Memory B cell (primary cell): Measurements from ENCODE around the gene SMARCD1.

Source experiments
- ATAC-seq: fragments of 150-1000 bp; cut with Tn5 transposase; 2 replicates; pipeline ENCODE4 v1.10.0; 2021; ENCODE audit warnings: low read depth, mild to moderate bottlenecking, moderate library complexity
- DNase-seq, 2 donors: peaks; one replicate each; pipeline ENCODE4 v3.0.0; 2022; ENCODE audit warnings: low spot score in 2 of 2
- H3K27ac Mint-ChIP-seq: one replicate; pipeline ENCODE4 v1.8.0; 2022; ENCODE audit warnings: mild to moderate bottlenecking, moderate library complexity, mixed read lengths
- H3K27me3 Mint-ChIP-seq: one replicate; pipeline ENCODE4 v1.8.0; 2022; ENCODE audit warnings: mixed read lengths
- H3K36me3 Mint-ChIP-seq: one replicate; pipeline ENCODE4 v1.8.0; 2022; ENCODE audit warnings: mild to moderate bottlenecking, mixed read lengths
- H3K4me1 Mint-ChIP-seq: one replicate; pipeline ENCODE4 v1.8.0; 2022; ENCODE audit warnings: mixed read lengths
- H3K4me3 Mint-ChIP-seq: one replicate; pipeline ENCODE4 v1.8.0; 2022; ENCODE audit warnings: mild to moderate bottlenecking, moderate library complexity, mixed read lengths
- H3K9me3 Mint-ChIP-seq: one replicate; pipeline ENCODE4 v1.8.0; 2022; ENCODE audit warnings: mixed read lengths

SMARCD1 gene

DNA sequence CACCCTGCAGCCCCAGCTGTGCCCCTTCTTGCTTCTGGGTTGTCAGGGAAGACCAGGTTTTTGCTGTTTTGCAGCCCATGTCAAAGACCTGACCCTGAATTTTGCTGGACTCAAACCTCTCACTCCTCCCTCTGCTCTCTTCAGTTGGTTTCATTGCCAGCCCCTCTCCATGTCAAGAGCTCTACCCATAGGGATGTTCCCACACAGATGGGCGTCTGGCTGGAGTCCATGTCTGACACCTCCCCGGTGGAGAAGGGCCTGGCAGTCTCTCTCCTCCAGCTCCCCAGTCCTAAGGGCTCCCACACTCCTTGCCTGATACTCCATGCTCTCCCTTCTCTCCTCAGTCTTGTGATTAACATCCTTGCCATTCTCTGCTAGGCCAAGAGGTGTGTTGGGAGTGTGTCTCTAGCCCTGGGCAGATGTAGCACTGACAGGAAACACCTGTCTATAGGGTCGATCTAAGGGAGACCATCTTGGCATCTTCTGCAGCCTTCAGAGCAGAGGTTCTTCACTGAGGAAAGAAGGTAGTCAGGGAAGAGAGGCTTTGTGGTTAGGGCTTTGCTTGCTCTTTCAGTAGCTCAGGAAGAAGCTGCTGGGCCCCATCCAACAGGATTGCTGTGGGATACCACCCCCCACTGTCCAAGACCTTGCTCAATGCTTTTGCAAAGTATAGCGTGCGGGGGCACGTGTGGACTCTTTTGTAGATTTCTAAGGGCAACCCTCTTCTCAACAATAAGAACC lies 23.0 kb upstream of the SMARCD1 start:
- ATAC-seq (no peak), DNase-seq (no peak)
- Mint-ChIP-seq H3K4me1 (peaks cover 1% of the 10 kb centered on the region), H3K27me3 (peaks cover 24% of the 10 kb centered on the region), H3K36me3 (no peaks in the 10 kb centered on the region), H3K9me3 (no peaks in the 10 kb centered on the region), H3K4me3 (no peak overlapping the region), H3K27ac (no peak overlapping the region)

- no peak for DNase-seq
- H3K36me3 Mint-ChIP-seq = no peaks in the 10 kb centered on the region
- no peak overlapping the region for H3K27ac Mint-ChIP-seq
- H3K4me1 Mint-ChIP-seq = no peaks in the 10 kb centered on the region
- peaks cover 23% of the 10 kb centered on the region for H3K27me3 Mint-ChIP-seq
- no peak for ATAC-seq
- no peaks in the 10 kb centered on the region for H3K9me3 Mint-ChIP-seq
- no peak overlapping the region for H3K4me3 Mint-ChIP-seq
Observed at GRCh38 chr12:50062728-50063460, 22.2 kb upstream of the SMARCD1 start.

DNA sequence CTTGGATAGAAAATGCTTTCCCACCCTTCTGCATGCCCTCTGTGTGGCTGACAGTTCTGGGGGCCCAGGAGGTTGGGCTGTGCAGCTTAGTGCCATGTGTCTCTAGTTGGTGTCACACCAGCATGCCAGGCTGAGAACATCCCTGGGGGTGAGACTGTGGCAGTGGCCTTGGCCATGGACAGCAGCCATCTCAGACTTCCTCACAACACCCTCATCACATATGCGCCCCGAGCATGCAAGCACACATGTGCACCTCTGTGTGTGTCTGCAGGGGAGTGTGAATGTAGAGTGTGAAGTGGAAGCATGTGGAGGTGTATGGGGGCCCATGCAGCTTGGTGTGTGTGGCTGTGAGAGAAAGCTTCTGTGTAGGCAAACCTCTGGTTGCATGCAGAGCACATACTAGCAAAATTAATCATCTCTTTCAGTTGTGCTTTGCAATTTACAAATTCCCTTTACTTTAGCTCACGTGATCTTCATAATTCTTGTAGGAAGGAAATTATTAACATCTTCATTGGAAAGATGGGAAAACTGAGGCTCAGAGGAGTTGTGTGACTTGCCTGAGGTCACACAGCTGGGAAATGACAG lies 19.3 kb upstream of the SMARCD1 start:
- Mint-ChIP-seq H3K36me3 (no peaks in the 10 kb centered on the region), H3K4me3 (no peak overlapping the region), H3K27ac (no peak overlapping the region), H3K4me1 (peaks cover 7% of the 10 kb centered on the region), H3K9me3 (no peaks in the 10 kb centered on the region), H3K27me3 (peaks cover 16% of the 10 kb centered on the region)
- DNase-seq (no peak), ATAC-seq (no peak)

DNA sequence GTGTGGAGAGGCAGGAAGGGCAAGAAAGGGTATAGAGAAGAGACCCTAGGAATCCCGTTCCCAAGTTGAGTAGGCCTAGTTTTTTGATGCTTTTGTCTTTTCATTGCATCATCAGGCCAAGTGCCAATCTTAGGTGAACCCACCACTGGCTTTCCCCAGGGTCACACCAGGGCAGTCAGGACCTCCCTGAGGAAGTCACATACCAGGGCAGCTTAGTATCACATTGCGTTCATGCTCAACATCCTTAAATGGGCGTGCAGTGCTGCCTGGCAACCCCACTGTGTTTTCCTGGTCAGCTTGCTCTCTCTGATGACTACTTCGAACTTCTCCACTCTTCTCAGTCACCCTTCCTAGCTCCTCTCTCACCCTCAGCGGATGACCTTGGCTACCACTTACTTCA lies 18.7 kb upstream of the SMARCD1 start:
- H3K36me3 Mint-ChIP-seq = no peaks in the 10 kb centered on the region
- peaks cover 11% of the 10 kb centered on the region for H3K27me3 Mint-ChIP-seq
- DNase-seq (no peak), ATAC-seq (peak; percentile 37)
- no peak overlapping the region for H3K4me3 Mint-ChIP-seq
- no peak overlapping the region for H3K27ac Mint-ChIP-seq
- no peaks in the 10 kb centered on the region for H3K9me3 Mint-ChIP-seq
- H3K4me1 Mint-ChIP-seq = peaks cover 7% of the 10 kb centered on the region

GRCh38 chr12:50069069-50069468 lies 16.1 kb upstream of the SMARCD1 start:
- peaks cover 7% of the 10 kb centered on the region for H3K27me3 Mint-ChIP-seq
- H3K27ac Mint-ChIP-seq = no peak overlapping the region
- no peak overlapping the region for H3K4me3 Mint-ChIP-seq
- ATAC-seq (no peak), DNase-seq (no peak)
- no peaks in the 10 kb centered on the region for H3K36me3 Mint-ChIP-seq
- H3K9me3 Mint-ChIP-seq = no peaks in the 10 kb centered on the region
- H3K4me1 Mint-ChIP-seq = peaks cover 7% of the 10 kb centered on the region

GRCh38 chr12:50069539-50069938 lies 15.6 kb upstream of the SMARCD1 start:
- H3K9me3 Mint-ChIP-seq = no peaks in the 10 kb centered on the region
- H3K27me3 Mint-ChIP-seq = peaks cover 6% of the 10 kb centered on the region
- peaks cover 7% of the 10 kb centered on the region for H3K4me1 Mint-ChIP-seq
- H3K4me3 Mint-ChIP-seq = no peak overlapping the region
- ATAC-seq (no peak), DNase-seq (no peak)
- no peak overlapping the region for H3K27ac Mint-ChIP-seq
- no peaks in the 10 kb centered on the region for H3K36me3 Mint-ChIP-seq

DNA sequence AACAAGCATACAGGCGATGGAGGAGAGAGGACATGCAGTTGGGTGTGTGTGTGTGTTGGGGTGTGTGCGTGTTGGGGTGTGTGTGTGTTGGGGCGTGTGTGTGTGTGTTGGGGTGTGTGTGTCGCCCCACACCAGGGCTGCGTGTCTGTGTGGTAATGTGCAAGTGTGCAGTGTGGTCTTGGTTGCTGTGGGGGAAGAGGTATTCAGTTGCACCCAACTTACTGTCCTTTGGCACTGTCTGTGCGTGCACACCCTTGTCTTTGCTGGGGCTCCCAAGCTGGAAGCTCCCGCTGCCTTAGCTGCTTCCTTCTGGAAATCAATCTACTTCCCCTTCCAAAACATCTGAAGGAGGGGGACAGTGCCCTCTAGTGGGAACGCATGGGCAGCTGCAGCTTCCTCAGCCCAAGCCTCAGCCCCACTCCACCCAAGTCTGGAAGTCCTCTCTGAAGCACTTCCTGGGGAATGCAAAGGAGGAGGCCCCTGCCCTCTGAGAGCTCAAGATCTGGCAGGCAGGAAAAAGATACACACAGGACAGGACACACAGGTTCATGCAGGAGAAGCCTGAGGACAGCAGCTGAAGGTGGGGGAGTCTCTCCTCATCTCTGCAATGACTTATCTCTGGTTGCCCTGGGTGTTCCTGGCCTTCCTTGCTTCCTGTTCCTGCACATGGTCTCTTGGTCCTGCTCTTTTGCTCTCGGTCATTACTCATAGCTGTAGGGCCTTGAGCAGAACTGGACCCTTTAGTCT lies 14.7 kb upstream of the SMARCD1 start:
- H3K9me3 Mint-ChIP-seq = no peaks in the 10 kb centered on the region

GRCh38 chr12:50072198-50072907 lies 12.8 kb upstream of the SMARCD1 start:
- DNase-seq (no peak), ATAC-seq (no peak)
- H3K9me3 Mint-ChIP-seq = no peaks in the 10 kb centered on the region
- peaks cover 6% of the 10 kb centered on the region for H3K27me3 Mint-ChIP-seq
- H3K4me3 Mint-ChIP-seq = no peak overlapping the region
- H3K36me3 Mint-ChIP-seq = no peaks in the 10 kb centered on the region
- H3K4me1 Mint-ChIP-seq = peaks cover 9% of the 10 kb centered on the region
- H3K27ac Mint-ChIP-seq = no peak overlapping the region

More for the DNA sequence above, 14.7 kb upstream of the SMARCD1 start:
- Mint-ChIP-seq H3K4me3 (no peak overlapping the region), H3K27me3 (peaks cover 6% of the 10 kb centered on the region), H3K27ac (no peak overlapping the region), H3K4me1 (peaks cover 9% of the 10 kb centered on the region), H3K36me3 (no peaks in the 10 kb centered on the region)
- ATAC-seq = peak; percentile 63
- peak; percentile 62 to 69 for DNase-seq

DNA sequence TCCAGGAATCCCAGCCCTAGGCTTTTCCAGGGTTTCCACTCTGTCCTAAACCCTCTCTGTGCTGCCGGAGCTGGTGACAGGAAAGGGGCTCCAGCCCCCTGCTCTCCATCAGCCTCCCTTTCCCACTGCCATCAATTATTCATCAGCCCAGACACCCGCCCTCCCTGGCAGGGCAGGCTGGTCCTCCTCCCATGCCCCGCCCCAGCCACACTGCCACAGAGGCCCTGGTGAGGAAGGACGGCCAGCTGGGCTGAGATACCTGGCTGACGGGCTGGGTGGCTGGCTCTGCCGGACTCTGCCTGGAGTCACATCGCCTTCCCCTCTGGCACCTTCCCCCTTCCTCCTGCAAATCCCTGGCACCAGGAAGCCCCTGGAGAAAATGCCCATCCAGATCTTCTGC lies 11.9 kb upstream of the SMARCD1 start:
- DNase-seq (no peak), ATAC-seq (no peak)
- Mint-ChIP-seq H3K4me1 (peaks cover 9% of the 10 kb centered on the region), H3K27me3 (peaks cover 6% of the 10 kb centered on the region), H3K9me3 (no peaks in the 10 kb centered on the region), H3K36me3 (no peaks in the 10 kb centered on the region), H3K4me3 (no peak overlapping the region), H3K27ac (no peak overlapping the region)

- H3K27ac Mint-ChIP-seq = no peak overlapping the region
- no peaks in the 10 kb centered on the region for H3K9me3 Mint-ChIP-seq
- no peak overlapping the region for H3K4me3 Mint-ChIP-seq
- ATAC-seq = no peak
- DNase-seq = no peak
- peaks cover 7% of the 10 kb centered on the region for H3K27me3 Mint-ChIP-seq
- H3K4me1 Mint-ChIP-seq = peaks cover 9% of the 10 kb centered on the region
- H3K36me3 Mint-ChIP-seq = no peaks in the 10 kb centered on the region
Observed at GRCh38 chr12:50073712-50074111, 11.4 kb upstream of the SMARCD1 start.

- DNase-seq = peak; percentile 81 to 87
- Mint-ChIP-seq H3K4me1 (peaks cover 7% of the 10 kb centered on the region), H3K4me3 (no peak overlapping the region), H3K36me3 (no peaks in the 10 kb centered on the region), H3K27me3 (peaks cover 7% of the 10 kb centered on the region), H3K27ac (no peak overlapping the region), H3K9me3 (no peaks in the 10 kb centered on the region)
- ATAC-seq = peak; percentile 93
Observed at GRCh38 chr12:50074936-50075807, 10.0 kb upstream of the SMARCD1 start.

DNA sequence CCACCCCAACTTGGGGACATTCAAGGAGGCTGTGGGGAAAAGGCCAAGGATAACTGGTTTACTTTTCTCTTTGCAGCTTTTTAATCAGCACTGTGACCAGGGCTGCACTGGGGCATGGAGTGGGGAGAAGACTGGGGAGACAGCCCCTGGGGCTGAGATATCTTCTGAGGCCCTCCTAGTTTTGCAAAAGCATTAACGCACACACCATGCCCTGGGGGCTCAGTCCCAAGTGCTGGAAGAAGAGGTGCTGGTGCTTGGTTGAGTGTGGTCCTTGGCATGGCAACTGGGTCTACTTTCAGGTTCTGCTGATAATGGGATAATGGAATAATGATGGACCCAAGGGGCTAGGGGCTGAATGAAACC lies 9.4 kb upstream of the SMARCD1 start:
- no peaks in the 10 kb centered on the region for H3K9me3 Mint-ChIP-seq
- H3K27ac Mint-ChIP-seq = no peak overlapping the region
- DNase-seq (no peak), ATAC-seq (no peak)
- peaks cover 3% of the 10 kb centered on the region for H3K4me1 Mint-ChIP-seq
- H3K4me3 Mint-ChIP-seq = no peak overlapping the region
- no peaks in the 10 kb centered on the region for H3K36me3 Mint-ChIP-seq
- peaks cover 7% of the 10 kb centered on the region for H3K27me3 Mint-ChIP-seq

DNA sequence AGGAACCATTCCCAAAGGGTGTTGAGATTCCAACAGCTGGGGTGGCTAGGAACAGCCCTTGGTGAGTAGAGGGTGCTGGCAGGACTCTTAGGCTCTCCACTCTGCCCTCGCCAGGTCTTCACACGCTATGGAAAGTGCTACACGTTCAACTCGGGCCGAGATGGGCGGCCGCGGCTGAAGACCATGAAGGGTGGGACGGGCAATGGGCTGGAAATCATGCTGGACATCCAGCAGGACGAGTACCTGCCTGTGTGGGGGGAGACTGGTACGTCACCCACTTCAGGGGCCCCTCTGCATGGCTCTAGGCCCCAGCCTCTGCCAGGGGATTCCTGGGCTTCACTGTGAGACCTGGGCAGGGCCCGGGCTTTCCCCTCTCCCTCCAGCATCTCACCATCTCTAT lies 8.0 kb upstream of the SMARCD1 start:
- Mint-ChIP-seq H3K4me3 (no peak overlapping the region), H3K27me3 (peaks cover 5% of the 10 kb centered on the region), H3K27ac (no peak overlapping the region), H3K4me1 (peaks cover 3% of the 10 kb centered on the region), H3K36me3 (no peaks in the 10 kb centered on the region), H3K9me3 (no peaks in the 10 kb centered on the region)
- ATAC-seq = no peak
- DNase-seq = no peak
